ENCODE measurements around the gene COPS9.
A peak's percentile ranks its signal among the peaks of the same experiment; 100 is the strongest.

The COPS9 gene

GRCh38 chr2:240147382-240147781, 11.3 kb upstream of the COPS9 start:
- H3K36me3 ChIP-seq (ENCODE audit: control insufficient read depth in 4 of 4, insufficient read depth in 4 of 4, low read length in 3 of 4) = no peaks in the 10 kb centered on the region
- WGBS (ENCODE audit: insufficient coverage) = 100% methylated on average over 1 of the region's 5 CpGs

DNA sequence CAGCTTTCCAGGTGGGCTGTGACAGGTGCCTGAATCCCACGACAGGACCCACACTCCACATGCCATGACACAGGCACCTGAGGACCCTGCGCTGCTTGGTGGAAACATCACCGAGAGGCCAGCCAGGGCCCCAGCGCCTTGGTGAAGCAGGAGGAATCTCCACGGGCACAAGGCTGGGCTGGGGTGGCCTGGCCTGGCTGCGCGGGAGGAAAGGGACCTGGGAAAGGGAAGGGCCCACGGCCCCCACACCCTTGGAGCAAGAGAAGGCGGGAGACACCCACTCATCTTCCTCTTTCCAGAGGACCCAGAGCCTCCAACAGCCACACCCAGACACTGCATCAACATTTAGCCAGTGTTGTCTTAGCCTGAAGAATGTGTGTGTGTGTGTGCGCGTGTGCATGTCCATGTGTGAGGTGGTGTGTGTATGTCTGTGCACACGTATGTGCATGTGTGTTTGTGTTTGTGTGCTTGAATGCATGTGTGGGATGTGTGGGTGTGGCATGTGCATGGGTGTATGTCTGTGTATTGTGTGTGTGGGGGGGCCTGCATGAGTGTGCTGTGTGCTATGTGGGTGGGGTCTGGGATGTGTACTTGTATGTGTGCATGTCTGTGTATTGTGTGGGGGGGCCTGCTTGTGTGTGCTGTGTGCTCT, 10.6 kb upstream of the COPS9 start:
- Histone ChIP-seq H3K27ac (ENCODE audit: insufficient read depth in 1 of 2, low read depth in 1 of 2, low read length in 2 of 2, poor library complexity in 1 of 2, severe bottlenecking in 2 of 2) (no peak overlapping the region), H3K9me3 (ENCODE audit: control extremely low read depth in 1 of 5, control insufficient read depth in 4 of 5, insufficient read depth in 2 of 5, low read depth in 1 of 5, low read length in 4 of 5) (no peaks in the 10 kb centered on the region), H3K4me1 (ENCODE audit: control extremely low read depth in 1 of 4, control insufficient read depth in 4 of 4, insufficient read depth in 4 of 4, low read length in 3 of 4) (peaks cover 0 to 3% (median 0%) of the 10 kb centered on the region in 4 experiments), H3K4me3 (ENCODE audit: control insufficient read depth in 1 of 7, extremely low read depth in 1 of 7, insufficient read depth in 4 of 7, low read depth in 2 of 7, low read length in 6 of 7) (no peak overlapping the region), H3K27me3 (replicated peaks in 2 of 5; ENCODE audit: control insufficient read depth in 4 of 5, insufficient read depth in 5 of 5, low read length in 4 of 5) (peaks cover 0 to 7% (median 2%) of the 10 kb centered on the region in 5 experiments), H3K36me3 (ENCODE audit: control insufficient read depth in 4 of 4, insufficient read depth in 4 of 4, low read length in 3 of 4) (no peaks in the 10 kb centered on the region)
- peak in 1 of 3 donors; percentile 9 for DNase-seq
- ChIA-PET CTCF (interaction anchor here (9.7 kb wide), 1 partner anchor 84 kb away, joined by 161 read pairs; no protein-coding TSS in a partner anchor), POLR2A (no interaction called here)
- WGBS (ENCODE audit: insufficient coverage) = 81% methylated on average over 9 of the region's 12 CpGs

More at GRCh38 chr2:240147382-240147781, 11.3 kb upstream of the COPS9 start:
- Histone ChIP-seq H3K27me3 (replicated peaks in 2 of 5; ENCODE audit: control insufficient read depth in 4 of 5, insufficient read depth in 5 of 5, low read length in 4 of 5) (peaks cover 0 to 10% (median 2%) of the 10 kb centered on the region in 5 experiments), H3K9me3 (ENCODE audit: control extremely low read depth in 1 of 5, control insufficient read depth in 4 of 5, insufficient read depth in 2 of 5, low read depth in 1 of 5, low read length in 4 of 5) (peaks cover 0 to under 1% (median 0%) of the 10 kb centered on the region in 5 experiments), H3K4me1 (ENCODE audit: control extremely low read depth in 1 of 4, control insufficient read depth in 4 of 4, insufficient read depth in 4 of 4, low read length in 3 of 4) (peaks cover 0 to 3% (median 0%) of the 10 kb centered on the region in 4 experiments), H3K4me3 (ENCODE audit: control insufficient read depth in 1 of 7, extremely low read depth in 1 of 7, insufficient read depth in 4 of 7, low read depth in 2 of 7, low read length in 6 of 7) (no peak overlapping the region), H3K27ac (ENCODE audit: insufficient read depth in 1 of 2, low read depth in 1 of 2, low read length in 2 of 2, poor library complexity in 1 of 2, severe bottlenecking in 2 of 2) (no peak overlapping the region)
- CTCF ChIA-PET = no interaction called here
- no peak for DNase-seq
- POLR2A ChIA-PET = no interaction called here

DNA sequence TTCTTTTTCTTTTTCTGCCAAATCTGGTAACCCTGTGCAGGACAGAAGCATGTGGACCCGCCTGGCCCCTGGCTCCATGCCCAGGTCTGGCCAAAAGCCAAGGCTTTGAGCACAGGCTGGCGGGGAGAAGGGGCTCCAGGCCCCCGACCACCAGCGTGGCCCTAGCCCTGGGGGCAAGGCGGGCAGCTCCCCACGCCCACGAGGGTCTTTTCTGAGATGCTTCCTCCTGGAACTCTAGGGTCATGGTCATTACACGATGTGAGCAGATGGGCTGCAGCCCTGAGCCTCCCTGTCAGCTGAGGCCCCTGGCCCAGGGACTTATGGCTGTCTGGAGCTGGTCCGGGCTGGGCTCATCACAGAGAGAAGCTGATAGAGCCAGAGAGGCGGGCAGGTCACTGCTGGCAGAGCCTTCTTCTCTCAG, 10.0 kb upstream of the COPS9 start:
- H3K4me3 ChIP-seq (ENCODE audit: control insufficient read depth in 1 of 7, extremely low read depth in 1 of 7, insufficient read depth in 4 of 7, low read depth in 2 of 7, low read length in 6 of 7) = no peak overlapping the region
- H3K27me3 ChIP-seq (replicated peaks in 2 of 5; ENCODE audit: control insufficient read depth in 4 of 5, insufficient read depth in 5 of 5, low read length in 4 of 5) = peaks cover 0 to 5% (median 2%) of the 10 kb centered on the region in 5 experiments
- ChIA-PET CTCF (interaction anchor here (9.7 kb wide), 1 partner anchor 84 kb away, joined by 161 read pairs; no protein-coding TSS in a partner anchor), POLR2A (no interaction called here)
- no peaks in the 10 kb centered on the region for H3K9me3 ChIP-seq (ENCODE audit: control extremely low read depth in 1 of 5, control insufficient read depth in 4 of 5, insufficient read depth in 2 of 5, low read depth in 1 of 5, low read length in 4 of 5)
- DNase-seq = no peak
- peaks cover 0 to 3% (median 0%) of the 10 kb centered on the region in 4 experiments for H3K4me1 ChIP-seq (ENCODE audit: control extremely low read depth in 1 of 4, control insufficient read depth in 4 of 4, insufficient read depth in 4 of 4, low read length in 3 of 4)
- 77% methylated on average over 9 of the region's 10 CpGs for WGBS (ENCODE audit: insufficient coverage)
- no peak overlapping the region for H3K27ac ChIP-seq (ENCODE audit: insufficient read depth in 1 of 2, low read depth in 1 of 2, low read length in 2 of 2, poor library complexity in 1 of 2, severe bottlenecking in 2 of 2)
- H3K36me3 ChIP-seq (ENCODE audit: control insufficient read depth in 4 of 4, insufficient read depth in 4 of 4, low read length in 3 of 4) = no peaks in the 10 kb centered on the region

GRCh38 chr2:240145461-240145860, 9.4 kb upstream of the COPS9 start:
- POLR2A ChIA-PET = no interaction called here
- DNase-seq = no peak
- CTCF ChIA-PET = interaction anchor here (1.0 to 9.7 kb wide), 2 partner anchors 34 to 83 kb away, joined by 3 to 161 read pairs; no protein-coding TSS in a partner anchor

GRCh38 chr2:240144649-240145261, 8.7 kb upstream of the COPS9 start:
- POLR2A ChIA-PET = no interaction called here

More at GRCh38 chr2:240145461-240145860, 9.4 kb upstream of the COPS9 start:
- peaks cover 0 to 7% (median 2%) of the 10 kb centered on the region in 5 experiments for H3K27me3 ChIP-seq (replicated peaks in 2 of 5; ENCODE audit: control insufficient read depth in 4 of 5, insufficient read depth in 5 of 5, low read length in 4 of 5)
- no peak overlapping the region for H3K27ac ChIP-seq (ENCODE audit: insufficient read depth in 1 of 2, low read depth in 1 of 2, low read length in 2 of 2, poor library complexity in 1 of 2, severe bottlenecking in 2 of 2)
- peaks cover 0 to 3% (median 0%) of the 10 kb centered on the region in 4 experiments for H3K4me1 ChIP-seq (ENCODE audit: control extremely low read depth in 1 of 4, control insufficient read depth in 4 of 4, insufficient read depth in 4 of 4, low read length in 3 of 4)
- 72% methylated on average over 8 of the region's 13 CpGs for WGBS (ENCODE audit: insufficient coverage)
- H3K4me3 ChIP-seq (ENCODE audit: control insufficient read depth in 1 of 7, extremely low read depth in 1 of 7, insufficient read depth in 4 of 7, low read depth in 2 of 7, low read length in 6 of 7) = no peak overlapping the region
- no peaks in the 10 kb centered on the region for H3K9me3 ChIP-seq (ENCODE audit: control extremely low read depth in 1 of 5, control insufficient read depth in 4 of 5, insufficient read depth in 2 of 5, low read depth in 1 of 5, low read length in 4 of 5)
- H3K36me3 ChIP-seq (ENCODE audit: control insufficient read depth in 4 of 4, insufficient read depth in 4 of 4, low read length in 3 of 4) = no peaks in the 10 kb centered on the region

DNA sequence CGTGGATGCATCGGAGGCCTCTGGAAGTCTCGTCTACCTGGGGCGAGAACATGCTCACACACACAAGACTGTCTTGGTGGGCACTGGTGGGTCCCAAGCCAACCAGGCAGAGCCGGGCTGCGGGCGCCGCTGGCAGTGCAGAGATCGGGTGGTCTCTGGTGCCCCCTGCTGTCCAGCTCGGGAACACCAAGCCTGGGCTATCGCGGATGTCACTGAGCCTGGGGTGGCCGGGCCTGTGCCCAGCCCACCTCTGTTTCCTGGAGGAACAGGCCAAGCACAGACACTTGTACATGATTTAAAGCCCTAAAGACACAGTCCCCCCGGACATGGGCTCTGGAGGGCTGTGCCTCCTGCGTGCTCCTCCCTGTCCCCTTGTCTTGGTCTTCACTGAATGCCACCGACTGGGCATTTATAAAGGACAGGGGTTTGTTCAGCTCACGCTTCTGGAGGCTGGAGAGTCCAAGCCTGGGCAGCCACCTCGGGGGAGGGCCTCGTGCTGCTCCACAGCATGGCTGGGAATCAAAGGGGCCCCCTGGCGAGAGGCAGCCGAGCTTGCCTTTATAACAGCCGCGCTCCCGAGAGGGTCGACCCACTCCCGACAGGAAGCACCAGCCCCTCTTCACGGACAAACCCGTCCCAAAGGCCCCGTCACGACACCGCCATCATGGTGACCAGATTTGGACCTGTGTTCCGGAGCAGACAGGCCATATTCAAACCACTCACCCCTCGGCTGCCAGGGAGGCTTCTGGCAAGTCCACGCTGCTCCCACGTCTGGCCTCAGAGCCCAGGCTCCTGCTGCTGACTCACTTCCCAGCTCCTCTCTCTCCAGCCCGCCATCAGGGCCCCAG, 7.9 kb upstream of the COPS9 start:
- no peak overlapping the region for H3K27ac ChIP-seq (ENCODE audit: insufficient read depth in 1 of 2, low read depth in 1 of 2, low read length in 2 of 2, poor library complexity in 1 of 2, severe bottlenecking in 2 of 2)
- ChIA-PET CTCF (interaction anchor here (0.6 to 9.7 kb wide), 6 partner anchors 9 to 653 kb away, joined by 3 to 161 read pairs (median 4); no protein-coding TSS in a partner anchor), POLR2A (no interaction called here)
- H3K27me3 ChIP-seq (replicated peaks in 2 of 5; ENCODE audit: control insufficient read depth in 4 of 5, insufficient read depth in 5 of 5, low read length in 4 of 5) = peaks cover 0 to 8% (median 2%) of the 10 kb centered on the region in 5 experiments
- 47% methylated on average over 34 of the region's 36 CpGs for WGBS (ENCODE audit: insufficient coverage)
- H3K36me3 ChIP-seq (ENCODE audit: control insufficient read depth in 4 of 4, insufficient read depth in 4 of 4, low read length in 3 of 4) = no peaks in the 10 kb centered on the region
- H3K9me3 ChIP-seq (ENCODE audit: control extremely low read depth in 1 of 5, control insufficient read depth in 4 of 5, insufficient read depth in 2 of 5, low read depth in 1 of 5, low read length in 4 of 5) = no peaks in the 10 kb centered on the region
- DNase-seq = peak; percentile 55 to 81 (median 76)
- peaks cover 0 to 3% (median 0%) of the 10 kb centered on the region in 4 experiments for H3K4me1 ChIP-seq (ENCODE audit: control extremely low read depth in 1 of 4, control insufficient read depth in 4 of 4, insufficient read depth in 4 of 4, low read length in 3 of 4)
- no peak overlapping the region for H3K4me3 ChIP-seq (ENCODE audit: control insufficient read depth in 1 of 7, extremely low read depth in 1 of 7, insufficient read depth in 4 of 7, low read depth in 2 of 7, low read length in 6 of 7)

More at GRCh38 chr2:240144649-240145261, 8.7 kb upstream of the COPS9 start:
- no peak for DNase-seq
- CTCF ChIA-PET = interaction anchor here (1.0 to 9.7 kb wide), 5 partner anchors 10 to 88 kb away, joined by 3 to 161 read pairs (median 4); no protein-coding TSS in a partner anchor
- Histone ChIP-seq H3K27me3 (replicated peaks in 2 of 5; ENCODE audit: control insufficient read depth in 4 of 5, insufficient read depth in 5 of 5, low read length in 4 of 5) (peaks cover 0 to 8% (median 2%) of the 10 kb centered on the region in 5 experiments), H3K36me3 (ENCODE audit: control insufficient read depth in 4 of 4, insufficient read depth in 4 of 4, low read length in 3 of 4) (no peaks in the 10 kb centered on the region), H3K4me1 (ENCODE audit: control extremely low read depth in 1 of 4, control insufficient read depth in 4 of 4, insufficient read depth in 4 of 4, low read length in 3 of 4) (peaks cover 0 to 3% (median 0%) of the 10 kb centered on the region in 4 experiments), H3K9me3 (ENCODE audit: control extremely low read depth in 1 of 5, control insufficient read depth in 4 of 5, insufficient read depth in 2 of 5, low read depth in 1 of 5, low read length in 4 of 5) (no peaks in the 10 kb centered on the region), H3K4me3 (ENCODE audit: control insufficient read depth in 1 of 7, extremely low read depth in 1 of 7, insufficient read depth in 4 of 7, low read depth in 2 of 7, low read length in 6 of 7) (no peak overlapping the region), H3K27ac (ENCODE audit: insufficient read depth in 1 of 2, low read depth in 1 of 2, low read length in 2 of 2, poor library complexity in 1 of 2, severe bottlenecking in 2 of 2) (no peak overlapping the region)
- WGBS (ENCODE audit: insufficient coverage) = 84% methylated on average over 18 of the region's 20 CpGs

All from common myeloid progenitor, CD34-positive (primary cell).